SU-DHL-6 (cell line): ENCODE data around the gene EMILIN2.

Experiments
- H2AFZ ChIP-seq: fragments of 200-600 bp; sonication (generic); 2 replicates; pipeline ENCODE4 v1.6.1; 2014; ENCODE audit warnings: low read depth, mild to moderate bottlenecking, moderate library complexity, mixed read lengths, antibody characterized with exemption, low read length; ENCODE audit not compliant: severe bottlenecking
- H3F3A ChIP-seq: fragments of 200-600 bp; shearing (Covaris generic); 2 replicates; pipeline ENCODE4 v1.6.0; 2016; ENCODE audit warnings: antibody characterized with exemption, mild to moderate bottlenecking; ENCODE audit not compliant: insufficient read depth
- H3K27ac ChIP-seq: fragments of 200-600 bp; sonication (generic); 2 replicates; pipeline ENCODE4 v1.5.1; 2016; ENCODE audit warnings: low read depth, mild to moderate bottlenecking, low read length, moderate library complexity, mixed read lengths
- H3K27me3 ChIP-seq: fragments of 200-600 bp; sonication (generic), shearing (Covaris generic); 2 replicates; pipeline ENCODE4 v1.6.0; 2014; ENCODE audit warnings: mild to moderate bottlenecking, low read length
- H3K36me3 ChIP-seq: fragments of 200-600 bp; sonication (generic); 2 replicates; pipeline ENCODE4 v1.6.1; 2014; ENCODE audit warnings: mild to moderate bottlenecking, low read length, mixed read lengths
- H3K4me2 ChIP-seq: fragments of 300-600, 200-600 bp; shearing (Covaris generic), sonication (generic); 2 replicates; pipeline ENCODE4 v1.6.0; 2014; ENCODE audit warnings: low read length, low read depth, mild to moderate bottlenecking; ENCODE audit not compliant: poor library complexity, severe bottlenecking
- H3K4me3 ChIP-seq: fragments of 200-600 bp; sonication (generic); 2 replicates; pipeline ENCODE4 v1.5.1; 2014; ENCODE audit warnings: antibody characterized with exemption, low read length, mild to moderate bottlenecking, mixed read lengths; ENCODE audit not compliant: insufficient read depth, poor library complexity, severe bottlenecking
- H3K79me2 ChIP-seq: fragments of 200-600 bp; sonication (generic); 2 replicates; pipeline ENCODE4 v1.6.1; 2014; ENCODE audit warnings: mild to moderate bottlenecking, low read length, moderate library complexity; ENCODE audit not compliant: insufficient read depth
- H3K9ac ChIP-seq: fragments of 200-600 bp; sonication (generic); 2 replicates; pipeline ENCODE4 v1.7.0; 2014; ENCODE audit warnings: mild to moderate bottlenecking, low read length
- H3K9me2 ChIP-seq: fragments of 200-600 bp; sonication (generic); replicated peaks from 2 replicates; pipeline ENCODE4 v1.6.1; 2014; ENCODE audit warnings: low read length; ENCODE audit not compliant: insufficient read depth
- H3K9me3 ChIP-seq: fragments of 200-600 bp; sonication (generic); 2 replicates; pipeline ENCODE4 v1.6.1; 2014; ENCODE audit warnings: low read length, mixed read lengths; ENCODE audit not compliant: insufficient read depth
- H4K20me1 ChIP-seq: fragments of 200-600 bp; sonication (generic); 2 replicates; pipeline ENCODE4 v1.6.1; 2014; ENCODE audit warnings: low read depth, mild to moderate bottlenecking, antibody characterized with exemption, low read length, moderate library complexity, mixed read lengths
- CTCF ChIP-seq: fragments of 200-600 bp; sonication (generic); IDR thresholded peaks from one replicate; pipeline ENCODE4 v1.5.1; 2017; ENCODE audit warnings: antibody characterized with exemption, mild to moderate bottlenecking, low read length, moderate library complexity; ENCODE audit not compliant: insufficient read depth, poor library complexity, severe bottlenecking
- EZH2phosphoT487 ChIP-seq: fragments of 200-600 bp; sonication (generic), shearing (Covaris generic); conservative IDR thresholded peaks from 2 replicates; pipeline ENCODE4 v1.6.1; 2018; ENCODE audit warnings: mild to moderate bottlenecking, antibody characterized with exemption, low read length, moderate library complexity, mixed read lengths

EMILIN2 gene

GRCh38 chr18:2853926-2854664, 7.3 kb downstream of the EMILIN2 start:
- no peak overlapping the region for H3K9ac ChIP-seq
- H3K4me3 ChIP-seq: no peak overlapping the region
- no peaks in the 10 kb centered on the region for H3K9me2 ChIP-seq
- H3K9me3 ChIP-seq: no peaks in the 10 kb centered on the region
- no peak overlapping the region for H3K4me2 ChIP-seq
- H3K27ac ChIP-seq: no peak overlapping the region
- no peaks in the 10 kb centered on the region for H3F3A ChIP-seq
- H2AFZ ChIP-seq: no peak overlapping the region
- H3K79me2 ChIP-seq: no peaks in the 10 kb centered on the region
- H3K27me3 ChIP-seq: no peaks in the 10 kb centered on the region
- H3K36me3 ChIP-seq: no peaks in the 10 kb centered on the region
- TF ChIP-seq EZH2phosphoT487: no peak
- TF ChIP-seq CTCF: no peak
- H4K20me1 ChIP-seq: no peaks in the 10 kb centered on the region

DNA sequence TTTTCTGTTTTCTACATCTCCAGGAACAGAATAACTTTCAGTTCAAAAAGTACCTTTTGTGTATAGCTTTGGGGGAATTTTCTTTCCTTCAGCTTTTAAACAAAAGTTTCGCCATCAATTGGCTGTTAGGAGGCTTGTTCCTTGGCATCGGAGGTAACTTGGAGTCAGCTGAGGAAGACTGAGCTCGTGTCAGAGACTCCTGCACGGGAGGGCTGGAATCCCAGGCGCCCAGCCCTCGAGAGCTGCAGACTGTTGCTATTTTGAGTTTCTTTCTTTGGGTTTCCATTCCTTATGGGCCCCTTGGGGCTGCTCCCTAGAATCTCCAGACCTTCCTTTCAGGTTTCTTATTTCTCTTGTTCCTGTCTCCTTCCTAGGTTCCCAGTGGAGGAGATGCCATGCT, 8.1 kb downstream of the EMILIN2 start:
- no peaks in the 10 kb centered on the region for H3K27me3 ChIP-seq
- H3K79me2 ChIP-seq: no peaks in the 10 kb centered on the region
- H3K9me2 ChIP-seq: no peaks in the 10 kb centered on the region
- H4K20me1 ChIP-seq: no peaks in the 10 kb centered on the region
- TF ChIP-seq EZH2phosphoT487 (no peak), CTCF (no peak)
- no peaks in the 10 kb centered on the region for H3K36me3 ChIP-seq
- no peak overlapping the region for H2AFZ ChIP-seq
- H3F3A ChIP-seq: no peaks in the 10 kb centered on the region
- no peak overlapping the region for H3K4me3 ChIP-seq
- no peak overlapping the region for H3K27ac ChIP-seq
- H3K9me3 ChIP-seq: no peaks in the 10 kb centered on the region
- H3K9ac ChIP-seq: no peak overlapping the region
- H3K4me2 ChIP-seq: no peak overlapping the region

DNA sequence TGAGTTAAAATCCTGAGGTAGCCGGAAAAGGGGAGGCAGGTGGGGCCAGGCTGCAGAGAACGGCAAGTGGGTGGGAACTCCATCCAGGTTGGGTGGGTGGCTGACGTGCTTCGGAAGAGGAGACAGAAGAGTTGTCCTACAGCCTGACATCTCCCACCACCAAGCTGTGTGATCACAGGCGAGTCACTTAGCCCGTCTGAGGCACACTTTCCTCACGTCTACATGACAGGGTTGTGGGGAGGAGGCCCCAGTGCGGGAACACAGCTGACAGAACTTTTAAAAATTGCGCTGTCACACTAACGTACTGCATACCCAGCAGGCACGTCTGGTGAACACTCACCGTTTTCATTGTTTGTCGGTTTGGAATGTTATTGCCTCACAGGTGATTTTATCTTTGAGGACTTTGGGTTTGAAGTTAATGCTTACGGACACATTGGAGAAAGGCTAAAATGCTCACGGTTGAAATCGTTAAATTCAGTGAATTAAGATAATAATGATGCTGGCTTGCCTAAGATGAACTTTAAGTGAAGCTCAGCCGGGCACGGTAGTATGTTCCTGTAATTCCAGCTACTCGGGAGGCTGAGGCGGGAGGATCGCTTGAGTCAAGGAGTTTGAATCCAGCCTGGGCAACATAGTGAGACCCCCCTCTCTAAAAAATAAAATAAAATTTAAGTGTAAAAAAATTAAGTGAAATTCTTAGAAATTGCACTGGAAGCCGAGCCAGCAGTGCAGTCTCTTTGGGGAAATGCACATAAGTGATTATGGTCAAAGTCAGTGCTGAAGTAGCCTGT, 8.9 kb downstream of the EMILIN2 start:
- no peak overlapping the region for H3K4me2 ChIP-seq
- H3F3A ChIP-seq: no peaks in the 10 kb centered on the region
- no peak overlapping the region for H3K9ac ChIP-seq
- no peak overlapping the region for H3K4me3 ChIP-seq
- no peaks in the 10 kb centered on the region for H4K20me1 ChIP-seq
- no peak overlapping the region for H3K27ac ChIP-seq
- no peaks in the 10 kb centered on the region for H3K36me3 ChIP-seq
- no peaks in the 10 kb centered on the region for H3K79me2 ChIP-seq
- TF ChIP-seq CTCF (no peak), EZH2phosphoT487 (no peak)
- no peak overlapping the region for H2AFZ ChIP-seq
- H3K9me3 ChIP-seq: no peaks in the 10 kb centered on the region
- H3K9me2 ChIP-seq: no peaks in the 10 kb centered on the region
- H3K27me3 ChIP-seq: no peaks in the 10 kb centered on the region
